GM12873 (cell line): ENCODE data around the gene OR7A10.

Source experiments
- CTCF ChIP-seq: IDR thresholded peaks from 2 replicates; pipeline ENCODE4 v1.5.1; 2012; ENCODE audit warnings: low read depth, mild to moderate bottlenecking, moderate library complexity, low read length, control low read depth; ENCODE audit not compliant: insufficient read depth; ENCODE audit errors: missing control alignments

OR7A10 gene

GRCh38 chr19:14843169-14843568, 5.6 kb downstream of the OR7A10 start:
- TF ChIP-seq CTCF: no peak

GRCh38 chr19:14840206-14840605, 8.5 kb downstream of the OR7A10 start:
- TF ChIP-seq CTCF: no peak

DNA sequence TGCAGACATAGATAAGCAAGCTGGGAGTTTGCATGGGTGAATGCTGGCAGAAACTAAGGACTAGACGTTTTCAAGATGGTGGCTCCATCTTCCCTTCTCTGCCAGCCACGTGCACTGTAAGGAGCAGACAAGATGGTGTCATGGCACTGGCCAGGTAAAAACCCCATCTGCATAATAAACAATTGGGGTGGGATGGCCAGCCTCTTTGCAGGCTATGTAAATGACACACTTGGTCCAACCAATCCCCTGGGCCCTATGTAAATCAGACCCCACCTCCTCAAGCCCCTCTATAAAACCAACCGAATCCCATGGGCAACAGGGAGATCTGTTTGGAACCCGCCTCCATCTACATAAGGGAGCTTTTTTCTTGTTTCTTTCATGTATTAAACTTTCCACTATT, 11.3 kb downstream of the OR7A10 start:
- no peak for TF ChIP-seq CTCF

GRCh38 chr19:14835011-14835410, 13.7 kb downstream of the OR7A10 start, which contains the start of the genes OR7A5 and OR7C1:
TSS of gene OR7A5 (minus strand) at chr19:14835185. CDS start at chr19:14828241, 6,944 bp downstream.
TSS of gene OR7C1 (minus strand) at chr19:14835185. CDS start at chr19:14800136, 35,049 bp downstream.
- TF ChIP-seq CTCF: no peak

- no peak for TF ChIP-seq CTCF
Measured at GRCh38 chr19:14830702-14831101, 18.0 kb downstream of the OR7A10 start.

GRCh38 chr19:14826006-14826405, 22.7 kb downstream of the OR7A10 start:
- no peak for TF ChIP-seq CTCF

DNA sequence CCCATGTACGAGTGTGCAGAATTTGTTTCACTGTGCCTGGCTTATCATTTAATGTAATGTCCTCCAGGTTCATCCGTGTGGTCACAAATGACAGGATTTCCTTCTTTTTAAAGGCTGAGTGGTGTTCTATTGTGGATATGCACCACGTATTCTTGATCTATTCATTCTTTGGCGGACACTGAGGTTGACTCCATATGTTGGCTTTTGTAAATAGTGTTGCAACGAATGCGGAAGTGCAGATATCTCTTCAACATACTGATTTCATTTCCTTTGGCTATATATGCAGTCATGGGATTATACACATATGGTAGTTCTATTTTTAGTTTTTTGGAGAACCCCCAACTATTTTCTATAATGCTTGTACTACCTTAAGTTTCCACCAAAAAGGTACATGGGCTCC, 26.8 kb downstream of the OR7A10 start:
- no peak for TF ChIP-seq CTCF

GRCh38 chr19:14818588-14818987, 30.1 kb downstream of the OR7A10 start:
- no peak for TF ChIP-seq CTCF
